HCT116 (cell line): Measurements from ENCODE around the gene SHC2. TPM values are rescaled to one million over a fixed set of nuclear protein-coding genes. Genes with fewer than 3 reads are reported as not detected.
"Not testable (repeated sequence)": the region's sequence is repeated elsewhere in the genome, so short reads cannot be mapped to it uniquely, and the experiment has no call there.

Source experiments
- ATAC-seq: fragments of 200-7000 bp; cut with Tn5 transposase; 2 replicates; pipeline ENCODE4 v1.9.1; 2020; ENCODE audit warnings: mild to moderate bottlenecking, moderate library complexity
- BruUV-seq: library from RNA; stranded (reverse); fragments of 400-500 nt; replicated peaks from 2 replicates; lab custom pipeline; 2021; lab: Mats Ljungman, UMichigan
- CTCF ChIA-PET: fragments of 300-600 bp; sonication (Branson Sonifier 250); formaldehyde crosslinking; loops from one replicate; lab custom pipeline; 2021; ENCODE audit warnings: antibody characterized with exemption; lab: Charles Lee
- POLR2A ChIA-PET: fragments of 300-600, 350-600 bp; sonication (Branson Sonifier 250); formaldehyde crosslinking; loops from one replicate; lab custom pipeline; 2021; ENCODE audit warnings: antibody characterized with exemption; lab: Charles Lee
- RAD21 ChIA-PET, 2 experiments: fragments of 300-600 bp; sonication (Branson Sonifier 250); formaldehyde crosslinking; loops; one replicate each; lab custom pipeline; 2023; ENCODE audit warnings: low total read pairs in 2 of 2; ENCODE audit not compliant: uncharacterized antibody in 2 of 2, unreplicated experiment in 2 of 2, low non-redundant PET in 1 of 2; lab: Charles Lee
- DNase-seq: peaks from one replicate; pipeline ENCODE4 v3.0.0-alpha.2; 2010; ENCODE audit warnings: low read depth, low spot score
- H2AFZ ChIP-seq: fragments of 200-600 bp; shearing (Covaris generic), sonication (generic); 2 replicates; pipeline ENCODE4 v1.6.1; 2017; ENCODE audit warnings: low read depth, mixed run types, mixed read lengths, antibody characterized with exemption, low read length; ENCODE audit not compliant: poor library complexity, severe bottlenecking
- H3K27ac ChIP-seq: 2 replicates; pipeline ENCODE4 v1.5.1; 2012; ENCODE audit warnings: low read depth, low read length
- H3K27me3 ChIP-seq: fragments of 200-600 bp; sonication (generic); 2 replicates; pipeline ENCODE4 v1.6.1; 2016; ENCODE audit warnings: mixed run types, low read length, mixed read lengths; ENCODE audit not compliant: insufficient read depth
- H3K36me3 ChIP-seq, 2 experiments: fragments of 200-500 bp in 1 of 2; fragments of 200-600 bp in 1 of 2; sonication (Bioruptor generic) in 1 of 2; sonication (generic) in 1 of 2; 2 replicates each; pipeline versions ENCODE4 v1.5.1 to v1.6.1; 2014 to 2016; ENCODE audit warnings: low read length in 2 of 2, inconsistent platforms in 1 of 2, mixed read lengths in 1 of 2, mixed run types in 1 of 2; ENCODE audit not compliant: insufficient read depth in 2 of 2, control insufficient read depth in 1 of 2
- H3K4me1 ChIP-seq, 2 experiments: fragments of 200-600 bp in 1 of 2; sonication (generic) in 1 of 2; 2 replicates each; pipeline versions ENCODE4 v1.5.1 to v1.6.1; 2012 to 2017; ENCODE audit warnings: low read length in 2 of 2, inconsistent platforms in 1 of 2, mild to moderate bottlenecking in 1 of 2, mixed read lengths in 1 of 2, mixed run types in 1 of 2, moderate library complexity in 1 of 2; ENCODE audit not compliant: insufficient read depth in 2 of 2, control insufficient read depth in 1 of 2
- H3K4me2 ChIP-seq: fragments of 200-600 bp; sonication (generic); 2 replicates; pipeline ENCODE4 v1.6.1; 2017; ENCODE audit warnings: mixed run types, low read length, mixed read lengths
- H3K4me3 ChIP-seq, 2 experiments: fragments of 200-600 bp in 1 of 2; sonication (generic) in 1 of 2; replicated peaks in 1 of 2; 2 replicates each; pipeline ENCODE4 v1.5.1; 2011 to 2016; ENCODE audit warnings: low read length in 2 of 2, control low read depth in 1 of 2, low read depth in 1 of 2, mild to moderate bottlenecking in 1 of 2, mixed read lengths in 1 of 2, mixed run types in 1 of 2
- H3K79me2 ChIP-seq: fragments of 200-600 bp; sonication (generic); 2 replicates; pipeline ENCODE4 v1.6.1; 2017; ENCODE audit warnings: mild to moderate bottlenecking, mixed run types, low read length, moderate library complexity, mixed read lengths; ENCODE audit not compliant: insufficient read depth
- H3K9ac ChIP-seq: fragments of 200-600 bp; sonication (generic); 2 replicates; pipeline ENCODE4 v1.6.1; 2016; ENCODE audit warnings: low read length, mixed read lengths
- H3K9me2 ChIP-seq: fragments of 200-600 bp; sonication (generic), shearing (Covaris generic); 2 replicates; pipeline ENCODE4 v1.6.1; 2017; ENCODE audit warnings: mixed run types, mild to moderate bottlenecking, moderate library complexity; ENCODE audit not compliant: insufficient read depth
- H3K9me3 ChIP-seq, 2 experiments: fragments of 200-500 bp in 1 of 2; fragments of 200-600 bp in 1 of 2; sonication (Bioruptor generic) in 1 of 2; sonication (generic) in 1 of 2; 2 replicates each; pipeline ENCODE4 v1.6.1; 2014 to 2017; ENCODE audit warnings: low read length in 2 of 2, mixed read lengths in 2 of 2, inconsistent platforms in 1 of 2, low read depth in 1 of 2, mild to moderate bottlenecking in 1 of 2, mixed run types in 1 of 2, moderate library complexity in 1 of 2; ENCODE audit not compliant: control insufficient read depth in 1 of 2, insufficient read depth in 1 of 2
- H4K20me1 ChIP-seq: fragments of 200-600 bp; sonication (generic), shearing (Covaris generic); 2 replicates; pipeline ENCODE4 v1.6.1; 2017; ENCODE audit warnings: mixed run types, mild to moderate bottlenecking, moderate library complexity; ENCODE audit not compliant: insufficient read depth
- EZH2 ChIP-seq: fragments of 200-600 bp; sonication (generic); IDR thresholded peaks from 2 replicates; pipeline ENCODE4 v1.6.1; 2017; ENCODE audit warnings: antibody characterized with exemption, mixed run types
- EZH2phosphoT487 ChIP-seq: fragments of 200-600 bp; IDR thresholded peaks from 2 replicates; pipeline ENCODE4 v1.6.1; 2018; ENCODE audit warnings: antibody characterized with exemption, borderline replicate concordance
- intact Hi-C: fragments of 100-400 bp; cut with micrococcal nuclease; formaldehyde crosslinking; loops from 2 replicates; pipeline ENCODE4 v1.10.0; 2022
- total RNA-seq: library from RNA; stranded (reverse); gene quantifications from one replicate; pipeline ENCODE4 v1.2.1, GENCODE V29; 2021; ENCODE audit not compliant: unreplicated experiment

SHC2 gene
- total RNA-seq, 1 experiment from 2014 or later, result 2.5 TPM

GRCh38 chr19:427675-428074 lies 33.2 kb downstream of the SHC2 start:
- H3K4me1 ChIP-seq, H3K36me3 ChIP-seq, CTCF ChIA-PET, H3K27me3 ChIP-seq, DNase-seq, H3K9me2 ChIP-seq, ATAC-seq, H3K9me3 ChIP-seq, H3K79me2 ChIP-seq, H3K27ac ChIP-seq, BruUV-seq, RAD21 ChIA-PET, H3K4me2 ChIP-seq, POLR2A ChIA-PET, H2AFZ ChIP-seq, intact Hi-C loops, H3K9ac ChIP-seq, H3K4me3 ChIP-seq, H4K20me1 ChIP-seq: not testable (repeated sequence)

DNA sequence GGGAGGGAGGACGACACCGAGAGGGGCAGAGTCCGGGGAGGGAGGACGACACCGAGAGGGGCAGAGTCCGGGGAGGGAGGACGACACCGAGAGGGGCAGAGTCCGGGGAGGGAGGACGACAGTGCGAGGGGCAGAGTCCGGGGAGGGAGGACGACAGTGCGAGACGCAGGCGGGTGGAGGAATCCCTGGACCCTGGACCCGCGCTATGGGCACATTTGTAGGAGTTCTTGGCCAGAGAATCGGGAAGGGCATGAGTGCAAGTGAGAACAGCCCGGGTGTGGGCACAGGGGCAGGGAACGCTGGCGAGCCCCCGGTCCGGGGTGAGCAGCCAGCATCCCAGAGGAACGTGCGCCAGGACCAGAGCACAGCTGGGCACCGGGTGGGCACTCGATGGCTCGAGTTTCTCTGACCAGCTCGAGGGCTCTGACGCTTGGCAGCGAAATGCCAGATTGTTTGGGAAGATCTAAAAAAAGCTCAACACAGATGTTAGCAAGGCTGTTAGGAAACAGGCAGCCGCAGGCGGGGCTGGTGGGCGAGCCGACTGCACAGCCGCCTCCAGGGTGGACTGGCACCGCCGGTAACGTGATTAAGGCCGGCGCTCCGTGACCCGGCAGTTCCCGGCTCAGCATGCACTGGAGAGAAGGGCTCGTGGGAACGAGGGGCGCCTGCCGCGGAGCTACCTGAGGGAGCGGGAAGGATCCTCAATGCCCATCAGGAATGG lies 33.9 kb downstream of the SHC2 start:
- BruUV-seq, result no TSS peak
- Histone ChIP-seq H3K4me3 (no peak overlapping the region), H3K36me3 (no peaks in the 10 kb centered on the region), H3K9me2 (no peaks in the 10 kb centered on the region), H2AFZ (no peak overlapping the region), H3K27me3 (no peaks in the 10 kb centered on the region), H3K9ac (no peak overlapping the region), H3K4me1 (no peaks in the 10 kb centered on the region), H3K27ac (no peak overlapping the region), H3K79me2 (no peaks in the 10 kb centered on the region), H3K9me3 (no peaks in the 10 kb centered on the region), H3K4me2 (no peak overlapping the region), H4K20me1 (no peaks in the 10 kb centered on the region)
- intact Hi-C loops, result no loop called here
- ATAC-seq, result no peak
- TF ChIP-seq EZH2 (no peak), EZH2phosphoT487 (no peak)
- ChIA-PET CTCF (no interaction called here), RAD21 (no interaction called here), POLR2A (no interaction called here)
- DNase-seq, result no peak
